WTC11 (cell line): ENCODE measurements around the gene MFAP1. TPM values are rescaled to one million over a fixed set of nuclear protein-coding genes. Genes with fewer than 3 reads are reported as not detected.

Experiments used
- AFF4 ChIP-seq: sonication (generic); formaldehyde crosslinking; IDR thresholded peaks from 2 replicates; pipeline ENCODE4 v1.8.1; 2023; ENCODE audit warnings: mild to moderate bottlenecking, missing genetic modification reagents, borderline replicate concordance
- ATF3 ChIP-seq: sonication (generic); formaldehyde crosslinking; conservative IDR thresholded peaks from 2 replicates; pipeline ENCODE4 v1.8.1; 2022; ENCODE audit warnings: mild to moderate bottlenecking, missing genetic modification reagents
- ATF6 ChIP-seq: sonication (generic); formaldehyde crosslinking; IDR thresholded peaks from 2 replicates; pipeline ENCODE4 v1.8.1; 2023; ENCODE audit warnings: mild to moderate bottlenecking, missing genetic modification reagents
- CREB1 ChIP-seq: sonication (generic); formaldehyde crosslinking; IDR thresholded peaks from 2 replicates; pipeline ENCODE4 v1.8.0; 2023; ENCODE audit warnings: mild to moderate bottlenecking, missing genetic modification reagents
- E2F5 ChIP-seq: sonication (generic); formaldehyde crosslinking; IDR thresholded peaks from 2 replicates; pipeline ENCODE4 v1.8.1; 2022; ENCODE audit warnings: mild to moderate bottlenecking, moderate library complexity, missing genetic modification reagents
- ELF4 ChIP-seq: sonication (generic); formaldehyde crosslinking; IDR thresholded peaks from 2 replicates; pipeline ENCODE4 v1.8.1; 2022; ENCODE audit warnings: low read depth, mild to moderate bottlenecking, moderate library complexity, missing genetic modification reagents
- ERG ChIP-seq: fragments of 250-450 bp; sonication (Bioruptor Pico); IDR thresholded peaks from 2 replicates; pipeline ENCODE4 v1.8.0; 2021; ENCODE audit warnings: mild to moderate bottlenecking
- ESRRA ChIP-seq: sonication (generic); formaldehyde crosslinking; IDR thresholded peaks from 2 replicates; pipeline ENCODE4 v1.8.1; 2022; ENCODE audit warnings: mild to moderate bottlenecking, missing genetic modification reagents, borderline replicate concordance
- FOXK1 ChIP-seq: sonication (generic); formaldehyde crosslinking; IDR thresholded peaks from 2 replicates; pipeline ENCODE4 v1.8.0; 2022; ENCODE audit warnings: mild to moderate bottlenecking, moderate library complexity, missing genetic modification reagents
- FOXP4 ChIP-seq: sonication (generic); formaldehyde crosslinking; IDR thresholded peaks from 2 replicates; pipeline ENCODE4 v1.8.0; 2022; ENCODE audit warnings: mild to moderate bottlenecking, missing genetic modification reagents
- GRHL2 ChIP-seq: fragments of 250-450 bp; sonication (Bioruptor Pico); IDR thresholded peaks from 2 replicates; pipeline ENCODE4 v1.8.0; 2022; ENCODE audit warnings: mild to moderate bottlenecking, moderate library complexity; ENCODE audit not compliant: insufficient replicate concordance, severe bottlenecking
- GTF2I ChIP-seq: fragments of 250-450 bp; sonication (Bioruptor Pico); conservative IDR thresholded peaks from 2 replicates; pipeline ENCODE4 v1.4.0; 2021; ENCODE audit warnings: mild to moderate bottlenecking
- HMGA2 ChIP-seq: fragments of 250-450 bp; sonication (Bioruptor Pico); IDR thresholded peaks from 2 replicates; pipeline ENCODE4 v1.4.0; 2021; ENCODE audit warnings: mild to moderate bottlenecking, moderate library complexity
- MAX ChIP-seq: sonication (generic); formaldehyde crosslinking; IDR thresholded peaks from 2 replicates; pipeline ENCODE4 v1.8.0; 2022; ENCODE audit warnings: mild to moderate bottlenecking, missing genetic modification reagents
- MLX ChIP-seq: sonication (generic); formaldehyde crosslinking; IDR thresholded peaks from 2 replicates; pipeline ENCODE4 v1.8.1; 2023; ENCODE audit warnings: mild to moderate bottlenecking, missing genetic modification reagents, moderate library complexity
- MXD4 ChIP-seq: fragments of 250-450 bp; sonication (Bioruptor Pico); IDR thresholded peaks from 2 replicates; pipeline ENCODE4 v1.8.0; 2021; ENCODE audit warnings: mild to moderate bottlenecking, moderate library complexity, borderline replicate concordance
- MYBL2 ChIP-seq: sonication (generic); formaldehyde crosslinking; IDR thresholded peaks from 2 replicates; pipeline ENCODE4 v1.8.1; 2023; ENCODE audit warnings: mild to moderate bottlenecking, moderate library complexity, missing genetic modification reagents
- NFATC4 ChIP-seq: fragments of 250-450 bp; sonication (Bioruptor Pico); IDR thresholded peaks from 2 replicates; pipeline ENCODE4 v1.9.0; 2021; ENCODE audit warnings: mild to moderate bottlenecking
- PREB ChIP-seq: sonication (generic); formaldehyde crosslinking; IDR thresholded peaks from 2 replicates; pipeline ENCODE4 v1.8.1; 2022; ENCODE audit warnings: mild to moderate bottlenecking, missing genetic modification reagents, moderate library complexity, borderline replicate concordance
- RELA ChIP-seq: sonication (generic); formaldehyde crosslinking; IDR thresholded peaks from 2 replicates; pipeline ENCODE4 v1.8.1; 2022; ENCODE audit warnings: missing genetic modification reagents, mild to moderate bottlenecking, borderline replicate concordance
- USF1 ChIP-seq: sonication (generic); formaldehyde crosslinking; IDR thresholded peaks from 2 replicates; pipeline ENCODE4 v1.8.0; 2022; ENCODE audit warnings: mild to moderate bottlenecking, missing genetic modification reagents
- ZNF232 ChIP-seq: sonication (generic); formaldehyde crosslinking; IDR thresholded peaks from 2 replicates; pipeline ENCODE4 v1.8.0; 2022; ENCODE audit warnings: mild to moderate bottlenecking, missing genetic modification reagents
- ZNF423 ChIP-seq: fragments of 250-450 bp; sonication (Bioruptor Pico); IDR thresholded peaks from 2 replicates; pipeline ENCODE4 v2.1.2; 2022; ENCODE audit warnings: mild to moderate bottlenecking, moderate library complexity
- ZNF671 ChIP-seq: fragments of 250-450 bp; sonication (Bioruptor Pico); IDR thresholded peaks from 2 replicates; pipeline ENCODE4 v1.8.0; 2021; ENCODE audit warnings: mild to moderate bottlenecking
- total RNA-seq: library from RNA; stranded (reverse); gene quantifications from 3 replicates; pipeline ENCODE4 v1.2.3, GENCODE V29; 2021

Gene MFAP1
- total RNA-seq, 1 experiment from 2014 or later: 32.4 TPM

GRCh38 chr15:43824302-43825246, at the start of gene MFAP1 (continued):
- TF ChIP-seq PREB (no peak; the same call in 1 of the 2 replicates), HMGA2 (CRISPR knock-in tag) (no peak), ATF3 (CRISPR knock-in tag) (no peak), FOXK1 (CRISPR knock-in tag) (peak; percentile 87), ZNF232 (peak; percentile 95), E2F5 (CRISPR knock-in tag) (peak; percentile 96), ESRRA (CRISPR knock-in tag) (0 out of 2 replicates have a peak, but pooled peaks have one; percentile 58), MAX (CRISPR knock-in tag) (peak; percentile 99), FOXP4 (CRISPR knock-in tag) (peak; percentile 87; the same call in 1 of the 2 replicates), ZNF671 (CRISPR knock-in tag) (no peak), ZNF423 (CRISPR knock-in tag) (no peak), CREB1 (peak; percentile 41; the same call in 1 of the 2 replicates), GTF2I (CRISPR knock-in tag) (no peak), ERG (CRISPR knock-in tag) (no peak), ATF6 (CRISPR knock-in tag) (no peak), AFF4 (CRISPR knock-in tag) (no peak), MYBL2 (CRISPR knock-in tag) (peak; percentile 79), MXD4 (no peak), GRHL2 (CRISPR knock-in tag) (no peak), ELF4 (no peak), RELA (CRISPR knock-in tag) (no peak), USF1 (CRISPR knock-in tag) (peak; percentile 47; the same call in 1 of the 2 replicates), NFATC4 (CRISPR knock-in tag) (no peak), MLX (CRISPR knock-in tag) (no peak)
